Suprapubic skin (tissue), 4 donors: Measurements from ENCODE around the gene FOXA3.

ENCODE experiments used
- CTCF ChIP-seq, 2 donors: fragments of 200-600 bp in 1 of 2; fragments of 450-650 bp in 1 of 2; sonication (generic) in 1 of 2; IDR thresholded peaks; one replicate each; pipeline ENCODE4 v1.5.1; 2016 to 2019; ENCODE audit warnings: antibody characterized with exemption in 2 of 2, mild to moderate bottlenecking in 1 of 2, moderate library complexity in 1 of 2
- EP300 ChIP-seq: sonication (generic); formaldehyde crosslinking; IDR thresholded peaks from one replicate; pipeline ENCODE4 v1.6.1; 2017; ENCODE audit warnings: antibody characterized with exemption
- POLR2A ChIP-seq, 2 donors: fragments of 450-650 bp; IDR thresholded peaks; one replicate each; pipeline ENCODE4 v1.6.1; 2017; ENCODE audit warnings: antibody characterized with exemption in 2 of 2, mild to moderate bottlenecking in 2 of 2, moderate library complexity in 2 of 2
- POLR2AphosphoS5 ChIP-seq, 3 donors: sonication (generic); formaldehyde crosslinking; IDR thresholded peaks; one replicate each; pipeline ENCODE4 v1.6.1; 2017; ENCODE audit warnings: antibody characterized with exemption in 3 of 3

- TF ChIP-seq CTCF (IDR thresholded peaks at IDR 0.05) (peak; percentile 12 to 59), POLR2A (IDR thresholded peaks at IDR 0.05) (no peak), POLR2AphosphoS5 (IDR thresholded peaks at IDR 0.05) (no peak), EP300 (no peak)
Measured at GRCh38 chr19:45863840-45864628, at the start of gene FOXA3.
